GM21423 (cell line): Measurements from ENCODE around the gene VSNL1.

Source experiments
- ATAC-seq: cut with Tn5 transposase; IDR thresholded peaks from one replicate; pipeline ENCODE4 v1.9.1; 2021; ENCODE audit warnings: mild to moderate bottlenecking, moderate library complexity; ENCODE audit not compliant: unreplicated experiment

The VSNL1 gene

DNA sequence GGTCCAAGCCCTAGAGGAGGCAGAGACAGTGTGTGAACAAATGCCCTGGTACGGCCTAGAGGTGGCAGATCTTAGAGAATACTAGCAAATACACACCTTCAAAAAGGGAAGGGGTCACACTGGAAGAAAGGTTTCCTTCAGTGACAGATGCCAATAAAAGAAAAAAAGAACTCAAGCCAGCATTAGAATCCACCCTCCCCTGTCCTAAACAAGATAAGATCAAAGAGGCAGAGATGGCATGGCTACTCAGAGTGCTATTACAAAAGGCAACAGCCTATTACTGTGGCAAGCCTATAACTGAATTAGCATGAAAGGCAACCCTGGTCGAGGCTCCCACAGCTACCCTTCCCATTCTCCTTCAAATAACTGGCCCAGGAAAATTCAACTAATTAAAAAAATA, 143.5 kb downstream of the VSNL1 start:
- no peak for ATAC-seq

DNA sequence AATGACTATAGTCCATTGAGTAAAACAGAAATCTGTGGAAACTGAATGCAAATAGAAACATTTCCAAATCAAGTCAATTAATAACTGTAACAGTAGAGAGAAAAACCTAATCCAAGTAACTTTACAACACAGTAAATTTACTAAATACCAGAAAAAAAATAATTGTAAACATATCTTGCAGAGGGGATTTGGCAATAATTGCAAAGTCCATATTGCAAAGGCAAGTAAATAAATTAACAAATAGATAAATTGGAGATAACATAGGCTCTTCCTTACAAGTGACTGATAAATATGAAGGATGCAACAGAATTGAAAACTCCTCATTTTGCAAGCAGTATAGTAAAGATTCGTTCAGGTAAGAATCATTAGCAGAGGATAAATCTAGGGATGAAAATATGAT, 148.1 kb downstream of the VSNL1 start:
- ATAC-seq: no peak

DNA sequence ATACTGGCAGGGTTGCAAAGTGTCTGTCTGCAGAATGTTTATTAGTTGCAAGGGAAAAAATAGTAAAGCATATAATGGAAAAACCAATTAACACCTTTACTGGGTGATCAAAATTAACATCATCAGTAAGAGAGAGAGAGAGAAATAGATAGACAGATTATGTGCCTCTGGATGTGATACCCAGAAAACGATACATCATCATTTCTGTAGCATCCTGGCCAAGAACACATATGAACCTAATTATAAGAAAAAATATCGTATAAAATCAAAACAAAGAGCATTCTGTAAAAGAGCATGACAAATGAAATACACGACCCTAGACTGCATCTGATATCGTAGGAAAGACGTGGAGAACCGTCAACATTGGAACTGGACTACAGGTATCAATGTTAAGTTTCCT, 148.5 kb downstream of the VSNL1 start:
- no peak for ATAC-seq

DNA sequence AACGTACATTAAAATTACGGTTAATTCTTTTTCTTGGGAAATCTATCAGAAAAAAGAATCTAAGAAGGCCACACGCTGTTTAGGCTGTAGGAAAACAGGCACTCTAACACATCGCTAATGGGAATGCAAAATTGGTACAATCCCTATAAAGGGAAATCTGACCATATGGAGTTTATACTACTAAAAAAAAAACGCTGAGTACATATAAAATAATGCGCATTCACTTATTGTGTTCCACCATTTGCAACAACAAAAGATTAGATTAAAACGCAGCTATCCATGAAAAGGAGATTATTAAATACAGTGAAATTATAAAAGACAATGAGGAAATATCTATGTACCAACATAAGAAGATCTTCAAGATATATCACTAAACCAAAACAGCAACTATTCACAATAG, 150.3 kb downstream of the VSNL1 start:
- no peak for ATAC-seq
